HUDEP-2 (cell line): ENCODE data around the gene GNAZ.

Experiments used
- DNase-seq, 76 experiments: peaks; one replicate each; lab custom pipeline; 2025; ENCODE audit not compliant: unreplicated experiment in 76 of 76; lab: John Stamatoyannopoulos, UW

The GNAZ gene

DNA sequence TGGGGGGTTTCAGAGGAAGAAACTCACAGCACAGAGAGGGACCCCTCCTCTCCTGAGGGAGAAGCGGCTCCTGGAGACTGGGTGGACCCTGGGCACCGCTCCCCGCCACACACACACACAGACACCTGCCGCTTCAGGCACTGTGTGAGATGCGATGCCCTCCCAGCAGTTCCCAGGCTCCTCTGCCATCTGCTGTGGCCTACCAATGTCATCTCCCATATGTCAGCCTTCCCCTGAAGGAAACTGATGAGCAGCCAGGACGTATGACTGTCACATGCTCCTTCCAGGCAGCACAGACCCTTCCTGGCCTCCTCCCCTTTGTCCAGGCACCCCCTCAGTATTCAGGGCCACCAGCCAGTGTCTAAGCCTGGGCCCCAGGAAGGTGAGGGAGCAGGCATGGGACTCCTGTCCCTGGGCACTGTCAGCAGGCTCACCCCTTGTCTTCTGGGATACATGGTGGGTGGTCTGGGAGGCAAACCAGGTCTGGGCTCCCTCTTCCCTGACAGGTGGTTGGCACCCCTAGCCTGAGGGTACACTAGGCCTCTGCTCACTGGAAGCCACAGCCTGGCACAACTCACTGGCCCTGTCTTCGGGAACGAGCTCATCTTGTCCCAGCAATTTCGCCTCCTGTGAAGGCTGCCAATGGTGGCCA, 98.2 kb downstream of the GNAZ start:
- no peak for DNase-seq

DNA sequence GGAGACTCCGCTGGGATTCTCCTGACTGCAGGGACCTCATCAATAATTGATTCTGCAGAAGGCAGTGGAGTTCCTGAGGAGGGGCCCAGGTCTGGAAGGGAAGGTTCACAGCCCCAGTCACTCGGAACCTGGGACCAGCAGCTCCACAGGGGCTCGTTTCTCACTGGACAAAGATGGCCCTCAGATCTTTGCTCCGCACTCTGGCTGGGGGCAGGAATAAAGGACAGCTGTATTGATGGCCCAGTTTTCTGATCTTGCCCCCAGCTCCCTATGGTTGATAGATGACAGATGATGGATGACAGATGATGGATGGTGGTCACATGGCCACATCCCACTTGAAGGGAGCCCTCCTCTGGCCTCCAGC, 98.7 kb downstream of the GNAZ start:
- no peak for DNase-seq
